Calu3 (cell line): ENCODE data around the gene C17orf78. TPM values are rescaled to one million over a fixed set of nuclear protein-coding genes. Genes with fewer than 3 reads are reported as not detected.
A peak's percentile ranks its signal among the peaks of the same experiment; 100 is the strongest.

Source experiments
- BruUV-seq: library from RNA; stranded (reverse); fragments of 400-500 nt; replicated peaks from 2 replicates; lab custom pipeline; 2021; lab: Mats Ljungman, UMichigan
- CTCF ChIA-PET: fragments of 300-600 bp; sonication (Branson Sonifier 250); formaldehyde crosslinking; loops from one replicate; lab custom pipeline; 2022; ENCODE audit warnings: antibody characterized with exemption; lab: Charles Lee
- DNase-seq: peaks from one replicate; pipeline ENCODE4 v3.0.0; 2022
- H3K27ac Mint-ChIP-seq: one replicate; pipeline ENCODE4 v1.8.0; 2022; ENCODE audit warnings: mixed read lengths; ENCODE audit not compliant: unreplicated experiment
- H3K27me3 Mint-ChIP-seq: one replicate; pipeline ENCODE4 v1.8.0; 2022; ENCODE audit warnings: mixed read lengths; ENCODE audit not compliant: unreplicated experiment
- H3K36me3 Mint-ChIP-seq: one replicate; pipeline ENCODE4 v1.8.0; 2022; ENCODE audit warnings: mild to moderate bottlenecking, moderate library complexity, mixed read lengths; ENCODE audit not compliant: insufficient read depth, unreplicated experiment
- H3K4me1 Mint-ChIP-seq: one replicate; pipeline ENCODE4 v1.8.0; 2022; ENCODE audit warnings: mild to moderate bottlenecking, low read depth, mixed read lengths; ENCODE audit not compliant: unreplicated experiment
- H3K4me3 Mint-ChIP-seq: one replicate; pipeline ENCODE4 v1.8.0; 2022; ENCODE audit warnings: mild to moderate bottlenecking, low read depth, moderate library complexity, mixed read lengths; ENCODE audit not compliant: unreplicated experiment
- H3K9me3 Mint-ChIP-seq: one replicate; pipeline ENCODE4 v1.8.0; 2022; ENCODE audit warnings: low read depth, mixed read lengths; ENCODE audit not compliant: unreplicated experiment
- intact Hi-C: fragments of 100-400 bp; cut with micrococcal nuclease; formaldehyde crosslinking; loops from one replicate; pipeline ENCODE4 v1.10.0; 2022; ENCODE audit not compliant: unreplicated experiment
- total RNA-seq: library from RNA; stranded (reverse); gene quantifications from 2 replicates; pipeline ENCODE4 v1.2.3, GENCODE V29; 2022
- TF ChIP-seq, protein P1 (sequence below): fragments of 200-600 bp; IDR thresholded peaks from one replicate; pipeline ENCODE4 v1.8.0; 2022; ENCODE audit warnings: antibody characterized with exemption; ENCODE audit not compliant: unreplicated experiment

C17orf78 gene
- total RNA-seq, 1 experiment from 2014 or later: not detected

DNA sequence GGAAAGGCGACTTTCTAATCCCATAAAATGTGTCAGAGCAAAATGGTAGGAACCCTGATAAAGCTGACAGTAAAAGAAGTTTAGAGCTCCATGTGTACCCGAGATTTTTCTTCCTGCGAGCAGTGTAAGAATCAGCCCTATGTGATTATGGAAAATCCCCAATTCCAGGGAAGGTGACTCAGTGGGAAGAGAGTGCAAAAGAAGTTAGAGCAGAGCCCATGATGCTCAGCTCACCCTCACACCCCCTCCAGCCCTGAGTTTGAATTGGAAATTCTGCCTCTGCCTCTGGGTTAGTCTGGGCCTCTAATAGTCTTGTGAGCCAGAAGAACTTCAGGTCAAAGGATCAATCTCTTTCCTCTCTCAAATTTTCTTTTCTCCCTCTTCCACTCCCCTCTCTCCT is 12.5 kb downstream of the C17orf78 start:
- no peak overlapping the region for H3K4me3 Mint-ChIP-seq
- H3K4me1 Mint-ChIP-seq: peaks cover 20% of the 10 kb centered on the region
- H3K27ac Mint-ChIP-seq: no peak overlapping the region
- TF ChIP-seq, protein P1, sequence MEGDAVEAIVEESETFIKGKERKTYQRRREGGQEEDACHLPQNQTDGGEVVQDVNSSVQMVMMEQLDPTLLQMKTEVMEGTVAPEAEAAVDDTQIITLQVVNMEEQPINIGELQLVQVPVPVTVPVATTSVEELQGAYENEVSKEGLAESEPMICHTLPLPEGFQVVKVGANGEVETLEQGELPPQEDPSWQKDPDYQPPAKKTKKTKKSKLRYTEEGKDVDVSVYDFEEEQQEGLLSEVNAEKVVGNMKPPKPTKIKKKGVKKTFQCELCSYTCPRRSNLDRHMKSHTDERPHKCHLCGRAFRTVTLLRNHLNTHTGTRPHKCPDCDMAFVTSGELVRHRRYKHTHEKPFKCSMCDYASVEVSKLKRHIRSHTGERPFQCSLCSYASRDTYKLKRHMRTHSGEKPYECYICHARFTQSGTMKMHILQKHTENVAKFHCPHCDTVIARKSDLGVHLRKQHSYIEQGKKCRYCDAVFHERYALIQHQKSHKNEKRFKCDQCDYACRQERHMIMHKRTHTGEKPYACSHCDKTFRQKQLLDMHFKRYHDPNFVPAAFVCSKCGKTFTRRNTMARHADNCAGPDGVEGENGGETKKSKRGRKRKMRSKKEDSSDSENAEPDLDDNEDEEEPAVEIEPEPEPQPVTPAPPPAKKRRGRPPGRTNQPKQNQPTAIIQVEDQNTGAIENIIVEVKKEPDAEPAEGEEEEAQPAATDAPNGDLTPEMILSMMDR: no peak
- H3K36me3 Mint-ChIP-seq: no peaks in the 10 kb centered on the region
- BruUV-seq: no TSS peak
- CTCF ChIA-PET: interaction anchor here (0.5 to 15.6 kb wide), 3 partner anchors 13 to 232 kb away, joined by 3 to 300 read pairs (median 3); partner anchors contain the start of gene C17orf78
- intact Hi-C loops: no loop called here
- DNase-seq: no peak
- no peaks in the 10 kb centered on the region for H3K27me3 Mint-ChIP-seq
- H3K9me3 Mint-ChIP-seq: no peaks in the 10 kb centered on the region

DNA sequence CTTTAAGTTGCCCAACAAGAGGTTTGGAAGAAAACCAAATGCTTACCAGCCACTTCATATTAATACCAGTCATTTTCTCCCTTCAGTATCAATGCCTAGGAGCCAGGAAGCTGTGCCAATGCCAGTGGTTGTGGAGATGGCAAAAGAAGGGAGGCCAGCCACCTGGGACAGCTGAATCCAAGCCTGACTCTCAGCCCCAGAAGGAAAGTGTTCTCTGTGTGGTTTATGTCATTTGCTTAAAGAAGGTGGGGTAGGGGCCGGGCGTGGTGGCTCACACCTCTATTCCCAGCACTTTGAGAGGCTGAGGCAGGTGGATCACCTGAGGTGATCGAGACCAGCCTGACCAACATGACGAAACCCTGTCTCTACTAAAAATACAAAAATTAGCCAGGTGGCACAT is 13.4 kb downstream of the C17orf78 start:
- CTCF ChIA-PET: interaction anchor here (15.6 kb wide), 1 partner anchor 14 kb away, joined by 300 read pairs; the partner anchor contains the start of gene C17orf78
- no peak overlapping the region for H3K4me3 Mint-ChIP-seq
- no TSS peak for BruUV-seq
- peaks cover 20% of the 10 kb centered on the region for H3K4me1 Mint-ChIP-seq
- DNase-seq: no peak
- no peaks in the 10 kb centered on the region for H3K9me3 Mint-ChIP-seq
- no peaks in the 10 kb centered on the region for H3K27me3 Mint-ChIP-seq
- TF ChIP-seq, protein P1: no peak
- intact Hi-C loops: no loop called here
- no peaks in the 10 kb centered on the region for H3K36me3 Mint-ChIP-seq
- H3K27ac Mint-ChIP-seq: no peak overlapping the region

DNA sequence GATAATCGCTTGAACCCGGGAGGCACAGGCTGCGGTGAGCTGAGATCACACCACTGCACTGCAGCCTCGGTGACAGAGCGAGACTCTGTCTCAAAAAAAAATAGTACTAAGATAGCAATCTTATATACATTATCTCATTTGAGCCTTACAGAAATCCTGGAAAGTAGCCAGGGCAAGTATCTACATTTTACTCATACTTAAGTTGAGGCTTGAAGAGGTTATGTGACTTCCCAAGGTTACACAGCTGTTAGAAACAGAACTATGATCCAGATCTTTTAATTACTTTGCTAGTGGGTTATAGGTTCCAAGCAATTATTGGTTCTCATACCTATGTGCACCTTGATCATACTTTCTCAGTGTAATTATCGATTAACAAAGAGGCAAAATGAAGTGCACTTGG is 15.4 kb downstream of the C17orf78 start:
- H3K27ac Mint-ChIP-seq: no peak overlapping the region
- H3K9me3 Mint-ChIP-seq: no peaks in the 10 kb centered on the region
- no peaks in the 10 kb centered on the region for H3K36me3 Mint-ChIP-seq
- peaks cover 20% of the 10 kb centered on the region for H3K4me1 Mint-ChIP-seq
- TF ChIP-seq, protein P1: no peak
- H3K4me3 Mint-ChIP-seq: no peak overlapping the region
- CTCF ChIA-PET: interaction anchor here (0.6 to 15.6 kb wide), 4 partner anchors 9 to 281 kb away, joined by 3 to 300 read pairs (median 4); partner anchors contain the start of gene C17orf78
- no peaks in the 10 kb centered on the region for H3K27me3 Mint-ChIP-seq
- no peak for DNase-seq
- no TSS peak for BruUV-seq
- intact Hi-C loops: no loop called here

DNA sequence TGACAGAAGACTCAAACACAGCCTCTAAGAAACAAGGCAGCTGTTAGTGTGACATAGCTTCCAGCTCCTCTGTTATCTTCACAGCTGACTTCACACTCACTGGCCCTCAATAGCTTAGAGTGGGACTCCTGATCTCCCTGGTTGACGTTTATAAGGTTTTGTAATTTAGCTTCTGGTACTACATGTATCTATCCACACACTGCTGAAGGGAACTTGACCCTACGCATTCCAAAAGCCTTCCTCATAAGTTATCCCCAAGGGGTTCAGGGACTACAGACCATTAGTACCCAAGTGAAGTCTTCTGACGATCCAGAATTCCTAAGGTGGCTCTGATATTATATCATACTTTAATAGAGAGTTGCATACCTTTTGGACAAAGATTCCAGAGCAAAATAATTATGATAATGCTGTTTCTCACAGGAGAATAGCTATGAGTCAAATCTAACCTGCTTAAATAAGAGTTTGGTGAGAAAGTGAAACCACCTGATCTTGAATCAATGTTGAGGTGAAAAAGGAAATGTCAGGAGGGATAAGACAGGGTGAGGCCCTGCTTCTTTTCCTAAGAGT is 16.3 kb downstream of the C17orf78 start:
- H3K4me3 Mint-ChIP-seq: peak overlapping the region; percentile 38
- H3K4me1 Mint-ChIP-seq: peaks cover 20% of the 10 kb centered on the region
- H3K9me3 Mint-ChIP-seq: no peaks in the 10 kb centered on the region
- CTCF ChIA-PET: interaction anchor here (0.7 to 15.6 kb wide), 11 partner anchors 9 to 1590 kb away, joined by 3 to 300 read pairs (median 3); partner anchors contain the start of gene C17orf78
- H3K36me3 Mint-ChIP-seq: no peaks in the 10 kb centered on the region
- peak overlapping the region; percentile 9 for H3K27ac Mint-ChIP-seq
- BruUV-seq: no TSS peak
- intact Hi-C loops: no loop called here
- no peaks in the 10 kb centered on the region for H3K27me3 Mint-ChIP-seq
- TF ChIP-seq, protein P1: no peak
- no peak for DNase-seq
